ENCODE data around the gene REEP2.
"Not testable (repeated sequence)": the region's sequence is repeated elsewhere in the genome, so short reads cannot be mapped to it uniquely, and the experiment has no call there.

Gene REEP2

DNA sequence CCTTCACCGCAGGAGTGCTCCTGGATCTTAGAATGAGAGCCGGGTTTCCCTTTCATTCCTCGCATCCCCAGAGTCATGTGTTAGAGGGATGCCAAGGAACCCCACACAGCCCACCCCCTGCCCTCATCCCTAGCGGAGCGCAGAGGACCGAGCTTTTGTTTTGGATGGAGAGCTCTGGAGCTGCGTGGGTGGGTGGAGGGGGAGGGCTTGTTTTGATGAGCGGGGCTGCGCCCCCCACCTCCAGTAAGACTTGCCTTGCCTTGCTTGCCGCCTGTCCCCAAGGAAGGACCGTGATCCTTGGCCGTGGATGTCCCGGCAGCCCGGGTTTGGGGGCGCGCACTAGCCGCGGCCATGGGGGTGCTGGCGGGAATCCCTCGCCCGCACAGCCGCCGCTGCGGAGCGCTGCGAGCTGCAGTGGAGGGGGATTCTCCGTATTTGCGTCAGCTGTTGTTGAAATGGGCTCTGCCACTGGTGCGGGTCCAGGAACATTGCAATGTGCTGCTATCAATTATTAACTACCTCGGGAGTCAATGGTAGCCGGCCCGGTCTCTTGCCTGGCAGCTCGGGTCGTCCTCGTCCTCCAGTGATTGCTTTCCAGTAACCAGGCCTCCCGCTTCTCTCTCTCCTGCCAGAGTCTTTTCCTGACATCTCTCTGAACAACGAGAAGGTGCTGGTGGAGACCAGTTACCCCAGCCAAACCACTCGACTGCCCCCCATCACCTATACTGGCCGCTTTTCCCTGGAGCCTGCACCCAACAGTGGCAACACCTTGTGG is 27.5 kb downstream of the REEP2 start:
- DNase-seq (ENCODE audit: low spot score), result no peak

GRCh38 chr5:138466900-138467710 is 28.2 kb downstream of the REEP2 start:
- DNase-seq (ENCODE audit: low spot score), result no peak

DNA sequence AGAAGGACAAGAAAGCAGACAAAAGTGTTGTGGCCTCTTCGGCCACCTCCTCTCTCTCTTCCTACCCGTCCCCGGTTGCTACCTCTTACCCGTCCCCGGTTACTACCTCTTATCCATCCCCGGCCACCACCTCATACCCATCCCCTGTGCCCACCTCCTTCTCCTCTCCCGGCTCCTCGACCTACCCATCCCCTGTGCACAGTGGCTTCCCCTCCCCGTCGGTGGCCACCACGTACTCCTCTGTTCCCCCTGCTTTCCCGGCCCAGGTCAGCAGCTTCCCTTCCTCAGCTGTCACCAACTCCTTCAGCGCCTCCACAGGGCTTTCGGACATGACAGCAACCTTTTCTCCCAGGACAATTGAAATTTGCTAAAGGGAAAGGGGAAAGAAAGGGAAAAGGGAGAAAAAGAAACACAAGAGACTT is 28.9 kb downstream of the REEP2 start:
- DNase-seq (ENCODE audit: low spot score), result no peak

GRCh38 chr5:138468133-138468965 is 29.5 kb downstream of the REEP2 start:
- no peak for DNase-seq (ENCODE audit: low spot score)

DNA sequence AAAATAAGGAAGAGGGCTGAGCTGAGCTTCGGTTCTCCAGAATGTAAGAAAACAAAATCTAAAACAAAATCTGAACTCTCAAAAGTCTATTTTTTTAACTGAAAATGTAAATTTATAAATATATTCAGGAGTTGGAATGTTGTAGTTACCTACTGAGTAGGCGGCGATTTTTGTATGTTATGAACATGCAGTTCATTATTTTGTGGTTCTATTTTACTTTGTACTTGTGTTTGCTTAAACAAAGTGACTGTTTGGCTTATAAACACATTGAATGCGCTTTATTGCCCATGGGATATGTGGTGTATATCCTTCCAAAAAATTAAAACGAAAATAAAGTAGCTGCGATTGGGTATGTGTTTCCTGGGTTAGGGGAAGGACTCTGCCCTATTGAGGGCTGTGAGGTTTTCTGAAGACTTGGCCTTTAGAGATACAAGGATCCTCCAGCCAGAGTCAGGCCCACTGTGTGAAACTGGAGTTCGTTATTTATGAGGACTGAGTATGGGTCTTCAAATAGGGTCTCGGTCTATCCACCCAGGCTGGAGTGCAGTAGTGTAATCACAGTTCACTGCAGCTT is 30.2 kb downstream of the REEP2 start:
- DNase-seq (ENCODE audit: low spot score), result no peak

- no peak for DNase-seq (ENCODE audit: low spot score)
Observed at GRCh38 chr5:138469540-138470321, 30.9 kb downstream of the REEP2 start.

GRCh38 chr5:138470322-138471051 is 31.6 kb downstream of the REEP2 start:
- no peak for DNase-seq (ENCODE audit: low spot score)

DNA sequence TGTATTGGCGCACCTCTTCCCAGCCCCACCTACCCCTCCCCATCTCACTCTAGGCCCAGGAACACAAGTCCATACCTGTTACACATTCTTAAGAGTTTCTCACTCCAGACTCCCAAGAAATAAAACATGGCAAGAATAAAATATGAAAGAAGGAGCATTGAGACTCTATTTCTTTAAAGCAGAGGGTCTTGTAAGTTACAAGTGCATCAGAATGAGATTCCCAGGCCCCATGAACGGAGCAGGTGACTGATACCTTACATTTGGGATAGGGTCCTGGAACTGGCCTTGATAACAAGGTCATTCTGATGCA is 32.1 kb downstream of the REEP2 start:
- no peak for DNase-seq (ENCODE audit: low spot score)

- no peak for DNase-seq (ENCODE audit: low spot score)
Observed at GRCh38 chr5:138472353-138472752, 33.5 kb downstream of the REEP2 start.

DNA sequence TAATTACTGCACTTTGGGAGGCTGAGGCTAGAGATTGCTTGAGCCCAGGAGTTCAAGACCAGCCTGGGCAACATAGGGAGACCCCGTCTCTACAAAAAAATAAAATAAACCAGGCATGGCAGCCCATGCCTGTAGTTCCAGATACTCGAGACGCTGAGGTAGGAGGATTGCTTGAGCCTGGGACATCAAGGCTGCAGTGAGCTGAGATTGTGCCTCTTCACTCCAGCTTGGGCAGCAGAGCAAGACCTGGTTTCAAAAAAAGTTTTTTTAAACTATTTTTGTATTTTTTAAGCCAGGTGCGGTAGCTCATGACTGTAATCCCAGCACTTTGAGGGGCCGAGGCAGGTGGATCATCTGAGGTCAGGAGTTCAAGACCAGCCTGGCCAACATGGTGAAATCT is 34.3 kb downstream of the REEP2 start:
- DNase-seq (ENCODE audit: low spot score), result not testable (repeated sequence)

- no peak for DNase-seq (ENCODE audit: low spot score)
Observed at GRCh38 chr5:138476918-138477317, 38.1 kb downstream of the REEP2 start.

- DNase-seq (ENCODE audit: low spot score), result no peak
Observed at GRCh38 chr5:138482638-138483037, 43.8 kb downstream of the REEP2 start.

GRCh38 chr5:138488481-138488945 is 49.7 kb downstream of the REEP2 start:
- DNase-seq (ENCODE audit: low spot score), result no peak

- no peak for DNase-seq (ENCODE audit: low spot score)
Observed at GRCh38 chr5:138489683-138490061, 50.8 kb downstream of the REEP2 start.

- DNase-seq (ENCODE audit: low spot score), result no peak
Observed at GRCh38 chr5:138490648-138491283, 51.9 kb downstream of the REEP2 start.

- DNase-seq (ENCODE audit: low spot score), result no peak
Observed at GRCh38 chr5:138491284-138491648, 52.4 kb downstream of the REEP2 start.

- DNase-seq (ENCODE audit: low spot score), result peak; percentile 65
Observed at GRCh38 chr5:138491669-138492559, 53.1 kb downstream of the REEP2 start.

DNA sequence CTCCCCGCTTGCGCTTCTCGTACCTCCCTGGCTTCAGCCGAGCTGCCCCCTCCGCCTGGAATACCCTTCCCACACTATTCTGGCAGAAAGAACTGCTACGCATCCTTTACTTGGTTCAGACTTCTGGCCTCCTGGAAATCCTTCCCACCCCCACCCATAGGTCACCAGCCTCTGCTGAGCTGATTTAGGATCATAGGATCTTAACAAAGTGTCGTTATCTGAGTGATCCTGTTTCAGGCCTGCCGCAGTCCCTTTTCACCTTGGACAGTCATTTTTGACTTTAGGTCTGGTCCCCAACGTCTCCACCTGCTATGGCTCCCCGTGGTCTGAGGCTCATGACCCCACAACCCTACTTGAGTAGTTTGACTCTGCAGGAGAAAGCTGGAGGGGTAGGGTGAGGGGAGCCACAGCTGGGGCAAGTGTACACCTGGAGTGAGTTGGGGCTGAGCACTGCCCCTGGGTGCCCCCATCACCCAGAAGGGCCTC is 53.7 kb downstream of the REEP2 start:
- DNase-seq (ENCODE audit: low spot score), result no peak

DNA sequence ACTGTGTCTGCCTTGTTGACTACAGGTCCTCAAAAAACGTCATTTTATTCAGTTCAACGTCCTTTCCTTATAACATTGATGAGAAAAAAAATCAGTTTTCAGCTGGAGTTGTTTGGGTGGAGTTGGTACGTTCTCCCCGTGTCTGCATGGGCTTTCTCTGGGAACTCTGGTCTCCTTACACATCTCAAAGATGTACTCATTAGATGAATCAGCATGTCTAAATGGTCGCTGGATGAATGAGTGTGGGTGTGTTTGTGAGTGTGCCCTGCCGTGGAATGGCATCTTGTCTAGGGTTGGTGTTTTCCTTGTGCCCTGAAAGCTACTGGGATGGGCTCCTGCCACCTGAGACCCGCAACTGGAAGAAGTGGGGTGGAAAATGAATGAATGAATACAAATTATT is 56.5 kb downstream of the REEP2 start:
- DNase-seq (ENCODE audit: low spot score), result no peak

Measured in hematopoietic multipotent progenitor cell treated with erythropoietin and hydrocortisone succinate and interleukin-3 and kit ligand, for 15 days (in vitro differentiated cells).